Type B pancreatic cell (in vitro differentiated cells): ENCODE measurements around the gene MMP24OS. TPM values are rescaled to one million over a fixed set of nuclear protein-coding genes. Genes with fewer than 3 reads are reported as not detected.

Experiments
- DNase-seq: peaks from one replicate; pipeline ENCODE4 v3.0.0; 2021; ENCODE audit warnings: mixed read lengths; ENCODE audit not compliant: unreplicated experiment; ENCODE audit errors: extremely low spot score
- H3K27ac Mint-ChIP-seq: 2 replicates; pipeline ENCODE4 v1.8.0; 2021; ENCODE audit warnings: mild to moderate bottlenecking, mixed read lengths
- H3K27me3 Mint-ChIP-seq: 2 replicates; pipeline ENCODE4 v1.8.0; 2021; ENCODE audit warnings: mixed read lengths
- H3K36me3 Mint-ChIP-seq: 2 replicates; pipeline ENCODE4 v1.8.0; 2021; ENCODE audit warnings: mixed read lengths
- H3K4me1 Mint-ChIP-seq: one replicate; pipeline ENCODE4 v1.8.0; 2021; ENCODE audit warnings: mixed read lengths; ENCODE audit not compliant: unreplicated experiment
- H3K4me3 Mint-ChIP-seq: 2 replicates; pipeline ENCODE4 v1.8.0; 2021; ENCODE audit warnings: mild to moderate bottlenecking, mixed read lengths
- H3K9me3 Mint-ChIP-seq: 2 replicates; pipeline ENCODE4 v1.8.0; 2021; ENCODE audit warnings: mixed read lengths
- CTCF ChIP-seq: fragments of 200-600 bp; sonication (generic); conservative IDR thresholded peaks from 2 replicates; pipeline ENCODE4 v1.5.0; 2021; ENCODE audit warnings: antibody characterized with exemption, mild to moderate bottlenecking
- total RNA-seq: library from RNA; stranded (reverse); gene quantifications from 2 replicates; pipeline ENCODE4 v1.2.1, GENCODE V29; 2021; ENCODE audit warnings: low replicate concordance

Gene MMP24OS
- total RNA-seq, 1 donor from 2014 or later, result 63.1 TPM

GRCh38 chr20:35298264-35298663 is 20.3 kb upstream of the MMP24OS start:
- Mint-ChIP-seq H3K4me1 (peaks cover 4% of the 10 kb centered on the region), H3K27ac (no peak overlapping the region), H3K9me3 (no peaks in the 10 kb centered on the region), H3K27me3 (peaks cover 4% of the 10 kb centered on the region), H3K36me3 (no peaks in the 10 kb centered on the region), H3K4me3 (no peak overlapping the region)
- no peak for DNase-seq
- no peak for TF ChIP-seq CTCF

- no peaks in the 10 kb centered on the region for H3K9me3 Mint-ChIP-seq
- H3K27ac Mint-ChIP-seq, result no peak overlapping the region
- TF ChIP-seq CTCF, result no peak
- DNase-seq, result no peak
- H3K4me1 Mint-ChIP-seq, result peaks cover 4% of the 10 kb centered on the region
- no peaks in the 10 kb centered on the region for H3K36me3 Mint-ChIP-seq
- peaks cover 4% of the 10 kb centered on the region for H3K27me3 Mint-ChIP-seq
- no peak overlapping the region for H3K4me3 Mint-ChIP-seq
These were observed 19.8 kb upstream of the MMP24OS start for GRCh38 chr20:35297740-35298139.

- Mint-ChIP-seq H3K36me3 (no peaks in the 10 kb centered on the region), H3K4me3 (no peak overlapping the region), H3K9me3 (no peaks in the 10 kb centered on the region), H3K27ac (no peak overlapping the region), H3K27me3 (peaks cover 4% of the 10 kb centered on the region), H3K4me1 (peaks cover 4% of the 10 kb centered on the region)
- TF ChIP-seq CTCF, result no peak
- no peak for DNase-seq
These were observed 19.2 kb upstream of the MMP24OS start for GRCh38 chr20:35297155-35297554.

GRCh38 chr20:35296101-35296554 is 18.2 kb upstream of the MMP24OS start:
- H3K27me3 Mint-ChIP-seq, result peaks cover 4% of the 10 kb centered on the region
- H3K4me1 Mint-ChIP-seq, result peaks cover 4% of the 10 kb centered on the region
- no peaks in the 10 kb centered on the region for H3K36me3 Mint-ChIP-seq
- H3K27ac Mint-ChIP-seq, result no peak overlapping the region
- no peak overlapping the region for H3K4me3 Mint-ChIP-seq
- no peaks in the 10 kb centered on the region for H3K9me3 Mint-ChIP-seq
- TF ChIP-seq CTCF, result no peak
- DNase-seq, result no peak

GRCh38 chr20:35295674-35296073 is 17.8 kb upstream of the MMP24OS start:
- DNase-seq, result no peak
- TF ChIP-seq CTCF, result no peak
- no peaks in the 10 kb centered on the region for H3K36me3 Mint-ChIP-seq
- H3K27me3 Mint-ChIP-seq, result peaks cover 4% of the 10 kb centered on the region
- peaks cover 4% of the 10 kb centered on the region for H3K4me1 Mint-ChIP-seq
- no peak overlapping the region for H3K4me3 Mint-ChIP-seq
- no peaks in the 10 kb centered on the region for H3K9me3 Mint-ChIP-seq
- H3K27ac Mint-ChIP-seq, result no peak overlapping the region

GRCh38 chr20:35295058-35295457 is 17.1 kb upstream of the MMP24OS start:
- Mint-ChIP-seq H3K36me3 (no peaks in the 10 kb centered on the region), H3K4me1 (peaks cover 4% of the 10 kb centered on the region), H3K9me3 (no peaks in the 10 kb centered on the region), H3K27me3 (peaks cover 4% of the 10 kb centered on the region), H3K27ac (no peak overlapping the region), H3K4me3 (no peak overlapping the region)
- TF ChIP-seq CTCF, result no peak
- no peak for DNase-seq
